Erythroblast (primary cell): Measurements from ENCODE around the gene THYN1.

Experiments used
- GATA1 ChIP-seq: IDR thresholded peaks from 2 replicates; pipeline ENCODE4 v1.6.1; 2011; ENCODE audit warnings: low read depth, mild to moderate bottlenecking, control low read depth, low read length, moderate library complexity
- POLR2A ChIP-seq: IDR thresholded peaks from 2 replicates; pipeline ENCODE4 v1.6.1; 2011; ENCODE audit warnings: mild to moderate bottlenecking, low read length

DNA sequence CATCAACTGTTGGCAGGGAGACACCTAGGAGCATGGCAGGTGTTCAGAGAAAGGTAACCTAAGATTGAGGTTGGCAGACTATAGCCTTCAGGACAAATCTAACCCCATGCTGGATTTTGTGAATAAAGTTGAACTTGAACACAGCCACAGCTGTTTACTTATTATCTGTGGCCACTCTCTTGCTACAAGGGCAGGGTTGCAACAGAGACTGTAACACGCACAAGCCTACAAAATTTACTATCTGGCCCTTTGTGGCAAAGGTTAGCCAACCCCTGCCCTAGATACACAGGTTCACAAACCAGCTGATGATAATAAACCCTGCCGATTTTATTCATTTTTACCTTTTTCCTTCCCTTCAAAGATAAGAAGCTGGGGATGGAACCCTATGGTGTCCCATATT, 2.5 kb downstream of the THYN1 start:
- no peak for TF ChIP-seq POLR2A
- TF ChIP-seq GATA1 = no peak
